Ascending aorta (tissue), 2 donors: ENCODE data around the gene DRD1. TPM values are rescaled to one million over a fixed set of nuclear protein-coding genes. Genes with fewer than 3 reads are reported as not detected.

Source experiments
- DNase-seq, 2 donors: peaks; one replicate each; pipeline ENCODE4 v3.0.0-alpha.2; 2019; ENCODE audit warnings: low spot score in 2 of 2
- H3K27ac ChIP-seq, 2 donors: fragments of 200-600 bp; sonication (generic); one replicate each; pipeline ENCODE4 v1.5.1; 2016 to 2017; ENCODE audit warnings: mild to moderate bottlenecking in 1 of 2
- H3K27me3 ChIP-seq: fragments of 200-600 bp; sonication (generic); one replicate; pipeline ENCODE4 v1.5.1; 2017
- H3K36me3 ChIP-seq, 2 donors: fragments of 200-600 bp; sonication (generic); one replicate each; pipeline ENCODE4 v1.5.1; 2016
- H3K4me1 ChIP-seq, 2 donors: fragments of 200-600 bp; sonication (generic); one replicate each; pipeline ENCODE4 v1.5.1; 2016 to 2017; ENCODE audit warnings: mild to moderate bottlenecking in 1 of 2
- H3K4me3 ChIP-seq, 2 donors: fragments of 200-600 bp; sonication (generic); one replicate each; pipeline ENCODE4 v1.5.1; 2016 to 2017; ENCODE audit warnings: mild to moderate bottlenecking in 1 of 2
- H3K9me3 ChIP-seq, 2 donors: fragments of 200-600 bp; sonication (generic); one replicate each; pipeline ENCODE4 v1.5.1; 2016
- CTCF ChIP-seq, 3 experiments: fragments of 200-600 bp in 2 of 3; fragments of 450-650 bp in 1 of 3; sonication (generic) in 2 of 3; IDR thresholded peaks; one replicate each; pipeline ENCODE4 v1.5.1; 2016 to 2019; ENCODE audit warnings: antibody characterized with exemption in 3 of 3, mild to moderate bottlenecking in 1 of 3, moderate library complexity in 1 of 3
- intact Hi-C: fragments of 100-400 bp; cut with DNase I; formaldehyde crosslinking; loops from one replicate; pipeline ENCODE4 v1.15.1; 2023
- total RNA-seq: library from RNA; depleted of rRNA; stranded (reverse); fragments of >200 nt; gene quantifications from one replicate; pipeline ENCODE4 v1.1.0, GENCODE V29; 2016

The DRD1 gene
- total RNA-seq: 0.11 TPM

- Histone ChIP-seq H3K27ac (no peak within 1 kb of the TSS), H3K9me3 (no peaks in the 10 kb centered on the region), H3K4me1 (peaks cover 3 to 5% of the 10 kb centered on the region in 2 donors), H3K36me3 (no peaks in the 10 kb centered on the region), H3K27me3 (peaks cover 6% of the 10 kb centered on the region), H3K4me3 (peak within 1 kb of the TSS; percentile 62 to 73)
- intact Hi-C loops: loop anchor here (1.0 to 10.0 kb wide), 2 partner anchors 379 to 493 kb away; no protein-coding TSS in a partner anchor
- TF ChIP-seq CTCF (IDR thresholded peaks at IDR 0.05): peak; percentile 57 to 71 (median 68)
- no peak for DNase-seq
Observed at GRCh38 chr5:175444060-175444904, at the start of gene DRD1. DRD1 (minus strand) TSS chr5:175444182; CDS start chr5:175443099, 1,083 bp downstream.

GRCh38 chr5:175493726-175494125 lies 49.7 kb upstream of the DRD1 start:
- TF ChIP-seq CTCF (IDR thresholded peaks at IDR 0.05): no peak
- no peak overlapping the region for H3K4me3 ChIP-seq
- intact Hi-C loops: no loop called here
- no peaks in the 10 kb centered on the region for H3K27me3 ChIP-seq
- H3K36me3 ChIP-seq: peaks cover 18 to 44% of the 10 kb centered on the region in 2 donors
- no peaks in the 10 kb centered on the region for H3K4me1 ChIP-seq
- no peaks in the 10 kb centered on the region for H3K9me3 ChIP-seq
- DNase-seq: no peak
- H3K27ac ChIP-seq: no peak overlapping the region

GRCh38 chr5:175493260-175493659 lies 49.3 kb upstream of the DRD1 start:
- no peak overlapping the region for H3K4me3 ChIP-seq
- no peak for DNase-seq
- H3K27me3 ChIP-seq: no peaks in the 10 kb centered on the region
- H3K9me3 ChIP-seq: no peaks in the 10 kb centered on the region
- no peaks in the 10 kb centered on the region for H3K4me1 ChIP-seq
- no peak for TF ChIP-seq CTCF (IDR thresholded peaks at IDR 0.05)
- H3K27ac ChIP-seq: no peak overlapping the region
- intact Hi-C loops: no loop called here
- peaks cover 18 to 44% of the 10 kb centered on the region in 2 donors for H3K36me3 ChIP-seq

- H3K27me3 ChIP-seq: no peaks in the 10 kb centered on the region
- intact Hi-C loops: no loop called here
- no peak for TF ChIP-seq CTCF (IDR thresholded peaks at IDR 0.05)
- peaks cover 18 to 51% of the 10 kb centered on the region in 2 donors for H3K36me3 ChIP-seq
- no peak for DNase-seq
- no peaks in the 10 kb centered on the region for H3K4me1 ChIP-seq
- no peak overlapping the region for H3K27ac ChIP-seq
- H3K9me3 ChIP-seq: no peaks in the 10 kb centered on the region
- H3K4me3 ChIP-seq: no peak overlapping the region
Observed at GRCh38 chr5:175491223-175491622, 47.2 kb upstream of the DRD1 start.

GRCh38 chr5:175489693-175490443 lies 45.9 kb upstream of the DRD1 start:
- no peak overlapping the region for H3K27ac ChIP-seq
- no peaks in the 10 kb centered on the region for H3K9me3 ChIP-seq
- H3K36me3 ChIP-seq: peaks cover 18 to 47% of the 10 kb centered on the region in 2 donors
- intact Hi-C loops: no loop called here
- no peak overlapping the region for H3K4me3 ChIP-seq
- TF ChIP-seq CTCF (IDR thresholded peaks at IDR 0.05): no peak
- H3K4me1 ChIP-seq: no peaks in the 10 kb centered on the region
- no peaks in the 10 kb centered on the region for H3K27me3 ChIP-seq
- no peak for DNase-seq
